B cell (primary cell): ENCODE results near the gene PBX1. TPM values are rescaled to one million over a fixed set of nuclear protein-coding genes. Genes with fewer than 3 reads are reported as not detected.

Experiments used
- ATAC-seq: fragments of 200-7000 bp; cut with Tn5 transposase; one replicate; pipeline ENCODE4 v1.10.0; 2021; ENCODE audit warnings: low read depth, mild to moderate bottlenecking, moderate number of reproducible peaks, moderate library complexity
- CTCF ChIA-PET: fragments of 350-600 bp; sonication (Branson Sonifier 250); formaldehyde crosslinking; loops from one replicate; lab custom pipeline; 2021; ENCODE audit warnings: antibody characterized with exemption, inconsistent platforms; lab: Charles Lee
- POLR2A ChIA-PET: fragments of 350-600 bp; sonication (Branson Sonifier 250); formaldehyde crosslinking; loops from one replicate; lab custom pipeline; 2021; ENCODE audit warnings: antibody characterized with exemption; lab: Charles Lee
- DNase-seq: peaks from one replicate; pipeline ENCODE4 v3.0.0; 2013
- H2AFZ ChIP-seq: 2 replicates; pipeline ENCODE4 v1.6.1; 2012; ENCODE audit warnings: mild to moderate bottlenecking, low read depth, low read length; ENCODE audit not compliant: insufficient read depth, poor library complexity, severe bottlenecking
- H3K27ac ChIP-seq, 2 donors: 1 replicate in 1 of 2; 2 replicates in 1 of 2; pipeline ENCODE4 v1.5.1; 2012 to 2013; ENCODE audit warnings: low read length in 2 of 2, mild to moderate bottlenecking in 2 of 2, moderate library complexity in 1 of 2
- H3K27me3 ChIP-seq, 4 experiments: fragments of 200-600 bp in 1 of 4; sonication (generic) in 1 of 4; replicated peaks in 1 of 4; 1 replicate in 2 of 4; 2 replicates in 2 of 4; pipeline versions ENCODE4 v1.6.1 to v1.7.0; 2013 to 2016; ENCODE audit warnings: low read length in 3 of 4, mild to moderate bottlenecking in 2 of 4, mixed read lengths in 1 of 4, moderate library complexity in 1 of 4; ENCODE audit not compliant: insufficient read depth in 4 of 4, control insufficient read depth in 3 of 4; ENCODE audit errors: control extremely low read depth in 1 of 4
- H3K36me3 ChIP-seq, 2 experiments: replicated peaks in 1 of 2; 1 replicate in 1 of 2; 2 replicates in 1 of 2; pipeline versions ENCODE4 v1.6.1 to v1.7.1; 2013; ENCODE audit warnings: low read length in 1 of 2; ENCODE audit not compliant: insufficient read depth in 2 of 2, control insufficient read depth in 1 of 2; ENCODE audit errors: control extremely low read depth in 1 of 2, extremely low read depth in 1 of 2
- H3K4me1 ChIP-seq, 2 donors: fragments of 200-600 bp in 1 of 2; sonication (generic) in 1 of 2; 1 replicate in 1 of 2; 2 replicates in 1 of 2; pipeline versions ENCODE4 v1.5.1 to v1.6.1; 2013 to 2017; ENCODE audit warnings: low read length in 2 of 2; ENCODE audit not compliant: control insufficient read depth in 2 of 2, insufficient read depth in 2 of 2
- H3K4me2 ChIP-seq: replicated peaks from 2 replicates; pipeline ENCODE3; 2012; ENCODE audit warnings: mild to moderate bottlenecking, low read depth, low read length; ENCODE audit not compliant: poor library complexity, severe bottlenecking
- H3K4me3 ChIP-seq, 5 experiments: fragments of 200-600 bp in 1 of 5; sonication (generic) in 1 of 5; 1 replicate in 3 of 5; 2 replicates in 2 of 5; pipeline versions ENCODE4 v1.5.1 to v1.7.0; 2011 to 2016; ENCODE audit warnings: low read length in 4 of 5, mild to moderate bottlenecking in 4 of 5, low read depth in 2 of 5, control low read depth in 1 of 5, moderate library complexity in 1 of 5; ENCODE audit not compliant: insufficient read depth in 1 of 5; ENCODE audit errors: control extremely low read depth in 1 of 5, extremely low read depth in 1 of 5
- H3K79me2 ChIP-seq: fragments of 200-600 bp; sonication (generic); one replicate; pipeline ENCODE4 v1.6.0; 2016; ENCODE audit warnings: low read length; ENCODE audit not compliant: control insufficient read depth, insufficient read depth
- H3K9ac ChIP-seq: fragments of 200-600 bp; sonication (generic); 2 replicates; pipeline ENCODE4 v1.6.1; 2017; ENCODE audit warnings: mild to moderate bottlenecking, low read length, moderate library complexity
- H3K9me3 ChIP-seq, 3 donors: one replicate each; pipeline versions ENCODE4 v1.6.1 to v1.7.1; 2013; ENCODE audit warnings: low read length in 2 of 3; ENCODE audit not compliant: control insufficient read depth in 2 of 3, insufficient read depth in 1 of 3; ENCODE audit errors: control extremely low read depth in 1 of 3
- H4K20me1 ChIP-seq: 2 replicates; pipeline ENCODE4 v1.6.0; 2012; ENCODE audit warnings: mild to moderate bottlenecking, low read length; ENCODE audit not compliant: insufficient read depth, control insufficient read depth, poor library complexity, severe bottlenecking
- H3K27ac Mint-ChIP-seq: one replicate; pipeline ENCODE4 v1.8.0; 2021; ENCODE audit warnings: mixed read lengths
- H3K27me3 Mint-ChIP-seq: one replicate; pipeline ENCODE4 v1.8.0; 2021; ENCODE audit warnings: mixed read lengths
- H3K4me1 Mint-ChIP-seq: one replicate; pipeline ENCODE4 v1.8.0; 2021; ENCODE audit warnings: mixed read lengths
- H3K4me3 Mint-ChIP-seq: one replicate; pipeline ENCODE4 v1.8.0; 2021; ENCODE audit warnings: mixed read lengths
- H3K9me3 Mint-ChIP-seq: one replicate; pipeline ENCODE4 v1.8.0; 2022; ENCODE audit warnings: mixed read lengths; ENCODE audit not compliant: insufficient read depth
- EZH2 ChIP-seq: IDR thresholded peaks from 2 replicates; pipeline ENCODE4 v1.6.1; 2012; ENCODE audit warnings: borderline replicate concordance, low read depth, mild to moderate bottlenecking, moderate library complexity, low read length; ENCODE audit not compliant: insufficient read depth, poor library complexity, severe bottlenecking
- WGBS: methylation state at CpG from one replicate; pipeline ENCODE4 v1.1.5; 2013; ENCODE audit warnings: missing lambda C conversion rate; ENCODE audit not compliant: insufficient coverage; 5-methylcytosine and 5-hydroxymethylcytosine counted together
- intact Hi-C: fragments of 100-400 bp; cut with micrococcal nuclease; formaldehyde crosslinking; loops from one replicate; pipeline ENCODE4 v1.10.0; 2022
- polyA plus RNA-seq: library from polyadenylated mRNA; depleted of rRNA; stranded (reverse); fragments of >200 nt; gene quantifications from 2 replicates; pipeline ENCODE4 v1.2.3, GENCODE V29; 2012
- total RNA-seq, 2 donors: library from RNA; stranded (reverse); fragments of 120-200 nt in 1 of 2; gene quantifications; 1 replicate in 1 of 2; 2 replicates in 1 of 2; pipeline versions ENCODE4 v1.2.3 to v1.2.4, GENCODE V29; 2013 to 2022
- TF ChIP-seq, protein P1 (sequence below): fragments of 200-600 bp; IDR thresholded peaks from one replicate; pipeline ENCODE4 v1.8.0; 2022; ENCODE audit warnings: antibody characterized with exemption, mild to moderate bottlenecking

PBX1 gene
- total and polyA plus RNA-seq, 2 donors (not counting 1 experiment from before 2014, with no cell fraction given): 0.32 TPM; not detected in 1

DNA sequence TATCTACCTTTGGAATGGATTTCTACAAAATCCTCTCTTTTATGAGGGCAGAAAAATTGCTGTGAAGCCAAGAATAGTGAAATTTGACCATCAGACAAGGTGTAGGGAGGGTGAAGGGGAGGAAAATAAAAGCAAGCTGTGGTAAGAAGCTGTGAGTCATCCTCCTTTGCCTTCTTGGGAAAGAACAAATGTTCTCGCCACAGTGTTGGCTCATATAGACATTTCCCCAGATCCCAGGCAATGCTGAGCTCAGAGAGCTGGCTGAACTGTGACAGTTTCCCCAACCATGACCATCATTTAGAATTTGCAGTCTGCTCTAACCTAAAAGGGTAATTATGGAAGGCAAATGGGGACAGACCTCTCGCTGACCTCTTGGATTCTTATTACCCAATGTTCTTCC, 235.4 kb downstream of the PBX1 start:
- Histone ChIP-seq H3K36me3 (no peaks in the 10 kb centered on the region), H3K27me3 (no peaks in the 10 kb centered on the region), H3K9ac (no peak overlapping the region), H3K4me3 (no peak overlapping the region), H2AFZ (no peak overlapping the region), H3K4me2 (no peak overlapping the region), H3K79me2 (no peaks in the 10 kb centered on the region), H3K4me1 (no peaks in the 10 kb centered on the region), H3K9me3 (no peaks in the 10 kb centered on the region), H3K27ac (no peak overlapping the region), H4K20me1 (no peaks in the 10 kb centered on the region)
- ChIA-PET POLR2A (no interaction called here), CTCF (interaction anchor here (3.6 kb wide), 1 partner anchor 7 kb away, joined by 22 read pairs; no protein-coding TSS in a partner anchor)
- Mint-ChIP-seq H3K27me3 (peaks cover 20% of the 10 kb centered on the region), H3K4me1 (no peaks in the 10 kb centered on the region), H3K4me3 (no peak overlapping the region), H3K9me3 (no peaks in the 10 kb centered on the region), H3K27ac (no peak overlapping the region)
- WGBS: 100% methylated on average over 2 of the region's 2 CpGs
- DNase-seq (no peak), ATAC-seq (no peak)
- intact Hi-C loops: no loop called here
- TF ChIP-seq EZH2: no peak
- TF ChIP-seq, protein P1, sequence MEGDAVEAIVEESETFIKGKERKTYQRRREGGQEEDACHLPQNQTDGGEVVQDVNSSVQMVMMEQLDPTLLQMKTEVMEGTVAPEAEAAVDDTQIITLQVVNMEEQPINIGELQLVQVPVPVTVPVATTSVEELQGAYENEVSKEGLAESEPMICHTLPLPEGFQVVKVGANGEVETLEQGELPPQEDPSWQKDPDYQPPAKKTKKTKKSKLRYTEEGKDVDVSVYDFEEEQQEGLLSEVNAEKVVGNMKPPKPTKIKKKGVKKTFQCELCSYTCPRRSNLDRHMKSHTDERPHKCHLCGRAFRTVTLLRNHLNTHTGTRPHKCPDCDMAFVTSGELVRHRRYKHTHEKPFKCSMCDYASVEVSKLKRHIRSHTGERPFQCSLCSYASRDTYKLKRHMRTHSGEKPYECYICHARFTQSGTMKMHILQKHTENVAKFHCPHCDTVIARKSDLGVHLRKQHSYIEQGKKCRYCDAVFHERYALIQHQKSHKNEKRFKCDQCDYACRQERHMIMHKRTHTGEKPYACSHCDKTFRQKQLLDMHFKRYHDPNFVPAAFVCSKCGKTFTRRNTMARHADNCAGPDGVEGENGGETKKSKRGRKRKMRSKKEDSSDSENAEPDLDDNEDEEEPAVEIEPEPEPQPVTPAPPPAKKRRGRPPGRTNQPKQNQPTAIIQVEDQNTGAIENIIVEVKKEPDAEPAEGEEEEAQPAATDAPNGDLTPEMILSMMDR: no peak

- peaks cover 0 to 5% (median 0%) of the 10 kb centered on the region in 4 experiments for H3K27me3 ChIP-seq
- no peak overlapping the region for H3K4me3 ChIP-seq
- WGBS: no CpG with 5 or more reads among the region's 2 CpGs
- no peaks in the 10 kb centered on the region for H3K9me3 ChIP-seq
- Mint-ChIP-seq H3K4me3 (no peak overlapping the region), H3K9me3 (no peaks in the 10 kb centered on the region), H3K4me1 (no peaks in the 10 kb centered on the region), H3K27me3 (peaks cover 23% of the 10 kb centered on the region), H3K27ac (no peak overlapping the region)
- intact Hi-C loops: no loop called here
- POLR2A ChIA-PET: no interaction called here
- no peak overlapping the region for H3K27ac ChIP-seq
- no peaks in the 10 kb centered on the region for H4K20me1 ChIP-seq
- no peak for ATAC-seq
- H3K4me2 ChIP-seq: no peak overlapping the region
- H3K9ac ChIP-seq: no peak overlapping the region
- DNase-seq: no peak
- TF ChIP-seq, protein P1: no peak
- TF ChIP-seq EZH2: no peak
- H3K36me3 ChIP-seq: no peaks in the 10 kb centered on the region
- no peaks in the 10 kb centered on the region for H3K4me1 ChIP-seq
- H2AFZ ChIP-seq: no peak overlapping the region
- H3K79me2 ChIP-seq: no peaks in the 10 kb centered on the region
- CTCF ChIA-PET: interaction anchor here (3.6 kb wide), 1 partner anchor 10 kb away, joined by 22 read pairs; no protein-coding TSS in a partner anchor
Measured at GRCh38 chr1:164796916-164797315, 237.9 kb downstream of the PBX1 start.
